NCI-H146 treated with DMSO at 0.1 percent for 48 hours (cell line): ENCODE data around the gene KIZ.
A peak's percentile ranks its signal among the peaks of the same experiment; 100 is the strongest.

ENCODE experiments used
- DNase-seq: peaks from one replicate; lab custom pipeline; 2025; ENCODE audit not compliant: unreplicated experiment; lab: John Stamatoyannopoulos, UW

Gene KIZ

DNA sequence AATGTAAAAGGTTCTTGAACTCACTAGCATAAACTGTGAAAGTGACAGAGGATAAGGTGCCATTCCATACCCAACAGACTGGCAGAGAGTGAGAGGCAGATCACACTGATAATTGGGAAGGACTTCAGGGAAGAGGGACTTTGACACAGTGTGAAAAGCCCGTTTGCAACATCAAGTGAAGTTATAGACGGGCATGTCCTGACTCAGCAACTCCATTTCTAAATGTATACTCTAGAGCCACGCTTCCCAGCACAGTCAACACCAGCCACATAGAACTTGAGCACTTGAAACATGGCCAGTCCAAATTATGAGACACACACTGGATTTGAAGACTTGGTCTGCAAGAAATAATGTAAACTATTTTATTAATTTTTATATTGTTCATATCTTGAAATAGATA is 131.3 kb downstream of the KIZ start:
- no peak for DNase-seq

DNA sequence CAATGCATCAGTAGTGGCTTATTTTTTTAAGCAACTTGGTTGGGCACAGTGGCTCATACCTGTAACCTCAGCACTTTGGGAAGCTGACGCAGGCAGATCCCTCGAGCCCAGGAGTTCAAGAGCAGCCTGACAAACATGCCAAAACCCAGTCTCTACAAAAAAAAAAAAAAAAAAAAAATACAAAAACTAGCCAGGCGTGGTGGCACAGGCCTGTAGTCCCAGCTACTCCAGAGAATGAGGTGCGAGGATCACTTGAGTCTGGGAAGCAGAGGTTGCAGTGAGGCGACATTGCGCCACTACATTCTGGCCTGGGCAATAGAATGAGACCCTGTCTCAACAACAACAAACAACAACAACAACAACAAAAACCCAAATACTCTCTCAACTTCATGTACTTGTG is 132.5 kb downstream of the KIZ start:
- no peak for DNase-seq

DNA sequence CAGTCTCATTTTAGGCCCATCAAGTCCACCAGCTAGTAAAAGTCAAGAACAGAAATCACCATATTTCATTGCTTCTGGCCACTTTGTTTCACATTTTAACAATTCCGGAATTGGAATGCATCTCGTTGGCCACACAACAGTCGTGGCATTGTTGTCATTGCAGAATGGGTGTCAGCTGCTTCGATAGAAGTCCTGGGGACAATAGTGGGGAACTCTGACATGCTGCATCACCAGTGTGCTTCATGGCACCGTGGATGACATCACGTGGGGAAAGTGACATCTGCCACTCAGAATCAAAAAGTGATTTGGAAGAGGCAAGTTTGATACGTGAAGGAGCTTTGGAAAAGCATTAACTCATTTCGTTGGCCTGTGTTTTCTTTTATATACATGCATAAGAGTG is 133.5 kb downstream of the KIZ start:
- DNase-seq: no peak

DNA sequence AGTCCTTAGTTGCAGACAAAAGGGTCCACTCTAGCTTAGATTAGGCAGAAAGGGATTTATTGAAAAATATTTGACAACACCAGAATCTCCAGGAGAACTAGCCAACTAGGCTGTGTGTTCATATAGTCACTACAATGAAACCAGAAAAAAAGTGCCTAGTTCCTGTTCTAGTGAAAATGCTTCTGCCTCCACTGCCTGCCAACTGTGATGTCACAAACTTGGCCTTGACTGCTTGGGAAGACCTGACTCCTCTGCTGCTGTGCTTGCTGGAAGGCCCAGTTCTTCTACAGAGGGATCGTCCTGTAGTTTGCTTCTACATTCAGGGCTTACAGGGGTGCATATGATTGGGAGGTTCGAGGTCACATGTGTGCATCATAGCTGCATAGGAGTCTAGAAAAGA is 136.9 kb downstream of the KIZ start:
- no peak for DNase-seq

DNA sequence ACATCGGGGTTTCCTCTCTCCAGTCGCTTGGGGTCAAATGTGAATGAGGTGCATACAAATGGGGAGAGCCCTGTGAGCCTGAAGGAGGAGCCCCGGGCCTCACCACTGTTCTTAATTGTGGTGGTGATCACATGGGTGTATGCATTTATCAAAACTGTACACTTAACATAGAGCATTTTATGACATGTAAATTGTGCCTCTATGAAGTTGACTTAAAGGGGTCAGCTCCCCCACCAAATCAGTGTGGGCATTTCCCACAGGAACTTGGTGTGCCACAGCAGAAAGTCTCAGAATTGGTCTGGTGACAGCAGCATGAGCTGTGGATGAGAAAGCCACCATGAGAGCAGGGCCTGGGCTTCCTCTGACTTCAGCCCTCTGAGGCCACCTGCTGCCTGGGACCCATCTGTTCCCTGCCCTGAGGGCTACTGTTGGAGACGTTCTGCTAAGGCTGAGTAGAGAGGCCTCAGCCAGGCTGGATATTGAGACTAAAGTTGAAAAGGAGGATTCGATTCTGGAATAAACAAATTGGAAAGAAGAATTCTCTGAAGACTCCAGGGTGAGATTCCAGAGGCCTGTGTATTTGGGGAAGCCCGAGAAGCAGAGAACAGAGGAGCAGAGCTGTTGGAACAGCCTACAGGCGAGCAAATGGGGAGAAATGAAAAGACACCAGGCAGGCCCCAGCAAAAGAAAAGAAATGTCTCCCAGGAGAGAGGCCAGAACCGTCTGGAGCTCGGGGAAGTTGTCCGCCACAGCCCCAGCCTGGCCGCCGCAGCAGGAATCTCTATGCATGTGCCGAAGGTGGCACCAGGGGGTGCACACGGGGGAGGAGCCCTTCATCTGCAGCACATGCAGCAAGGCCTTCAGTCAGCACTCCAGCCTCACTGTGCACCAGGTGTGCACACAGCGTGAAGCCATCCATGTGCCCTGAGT is 139.6 kb downstream of the KIZ start:
- peak; percentile 90 for DNase-seq

DNA sequence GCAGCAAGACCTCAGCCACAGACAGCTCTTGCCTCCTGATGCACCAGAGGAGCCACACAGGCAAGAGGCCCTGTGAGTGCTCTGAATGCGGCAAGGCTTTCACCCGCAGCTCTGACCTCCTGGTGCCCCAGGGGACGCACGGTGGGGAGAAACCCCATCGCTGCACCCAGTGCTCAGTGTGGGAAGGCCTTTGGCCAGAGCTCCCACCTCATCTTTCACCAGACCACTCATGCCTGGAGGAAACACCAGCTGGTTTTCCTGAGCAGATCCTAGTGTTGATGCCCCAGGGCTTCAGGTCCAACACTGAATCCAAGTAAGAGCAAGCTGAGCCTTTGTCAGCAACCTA is 140.3 kb downstream of the KIZ start:
- peak; percentile 80 for DNase-seq

DNA sequence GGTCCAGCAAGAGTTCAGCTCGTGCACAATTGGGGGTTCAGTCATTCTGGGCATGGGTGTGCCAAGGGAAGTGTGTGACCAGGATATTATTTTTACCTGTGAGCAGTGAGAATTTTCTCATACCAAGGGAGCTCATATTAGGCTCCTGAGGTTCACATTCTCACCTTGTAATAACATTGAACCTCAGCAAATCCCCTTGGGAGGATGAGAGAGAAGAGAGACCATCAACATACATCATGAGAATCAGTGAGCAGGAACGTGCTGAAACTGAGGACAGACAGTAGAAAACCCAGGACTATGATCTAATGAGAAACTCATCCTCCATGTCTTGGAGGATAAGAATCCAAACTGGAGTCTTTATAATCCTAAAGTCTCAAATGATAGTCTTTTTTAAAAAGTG is 143.9 kb downstream of the KIZ start:
- no peak for DNase-seq

DNA sequence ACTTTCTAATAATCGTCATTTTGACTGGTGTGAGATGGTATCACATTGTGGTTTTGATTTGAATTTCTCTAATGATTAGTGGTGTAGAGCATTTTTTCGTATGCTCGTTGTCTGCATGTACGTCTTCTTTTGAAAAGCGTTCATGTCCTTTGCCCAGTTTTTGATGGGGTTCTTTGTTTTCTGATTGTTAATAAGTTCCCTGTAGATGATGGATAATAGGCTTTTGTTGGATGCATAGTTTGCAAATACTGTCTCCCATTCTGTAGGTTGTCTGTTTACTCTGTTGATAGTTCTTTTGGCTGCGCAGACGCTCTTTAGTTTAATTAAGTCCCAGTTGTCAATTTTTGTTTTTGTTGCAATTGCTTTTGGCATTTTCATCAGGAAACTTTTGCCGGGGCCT is 144.9 kb downstream of the KIZ start:
- peak; percentile 53 for DNase-seq

DNA sequence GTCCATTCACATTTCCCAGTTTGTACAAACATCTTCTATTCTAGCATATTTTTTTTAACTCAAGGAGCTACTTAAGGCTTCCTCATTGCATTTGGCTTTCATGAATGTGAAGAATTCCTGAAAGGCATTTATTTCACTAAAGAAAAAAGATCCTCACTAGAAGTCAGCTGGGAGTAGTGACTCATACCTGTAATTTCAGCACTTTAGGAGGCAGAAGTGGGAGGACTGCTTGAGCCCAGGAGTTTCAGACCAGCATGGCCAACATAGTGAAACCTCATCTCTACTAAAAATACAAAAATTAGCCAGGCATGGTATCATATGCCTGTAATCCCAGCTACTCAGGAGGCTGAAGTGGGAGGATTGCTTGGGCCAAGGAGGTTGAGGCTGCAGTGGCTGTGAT is 146.4 kb downstream of the KIZ start:
- no peak for DNase-seq

DNA sequence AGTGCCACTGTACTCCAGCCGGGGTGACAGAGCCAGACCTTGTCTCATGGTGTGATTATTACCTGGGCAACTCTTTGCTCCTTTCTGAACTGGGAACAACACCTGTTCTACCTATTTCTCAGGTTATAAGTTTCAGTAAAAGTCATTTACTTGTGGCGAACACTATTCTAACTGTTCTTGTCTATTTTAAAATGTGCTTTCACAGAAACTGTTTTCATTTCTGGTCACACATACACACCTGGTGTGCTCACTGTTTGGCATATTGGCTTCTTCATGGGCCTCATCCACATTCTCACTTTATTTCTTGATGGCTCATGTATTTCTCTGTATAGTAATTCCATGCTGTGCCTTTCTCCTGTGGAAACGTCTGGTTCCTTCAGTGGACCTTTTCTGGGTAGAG is 146.8 kb downstream of the KIZ start:
- DNase-seq: no peak

DNA sequence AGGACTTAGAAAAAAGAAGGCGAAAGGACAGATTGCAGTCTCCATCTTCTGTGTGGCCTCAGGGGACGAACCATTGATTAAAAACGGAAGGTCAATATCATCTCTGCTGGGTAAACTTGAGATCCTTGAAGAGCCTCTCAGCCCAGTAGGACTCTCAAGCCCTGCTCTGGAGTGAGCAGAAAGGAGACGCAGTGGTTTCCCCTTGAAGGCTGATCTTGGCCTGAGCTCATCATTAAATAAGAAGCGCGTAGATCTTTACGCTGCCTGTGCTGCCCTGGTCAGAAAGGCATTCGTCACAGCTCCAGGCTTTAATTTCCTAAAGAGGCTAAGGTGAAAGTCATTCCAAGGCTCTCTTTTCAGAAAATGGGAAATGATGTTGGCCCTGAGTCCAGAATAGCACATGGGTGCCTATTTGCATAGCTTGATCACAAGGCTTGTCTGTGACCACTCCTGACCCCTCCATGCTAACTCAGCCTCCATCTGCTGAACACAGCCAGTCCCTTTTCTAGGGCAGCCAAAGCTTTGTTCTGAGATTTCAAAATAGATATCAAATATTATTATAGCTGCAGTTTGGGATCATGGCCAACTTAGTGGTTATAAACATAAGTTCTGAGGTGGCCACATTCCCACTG is 148.0 kb downstream of the KIZ start:
- no peak for DNase-seq

DNA sequence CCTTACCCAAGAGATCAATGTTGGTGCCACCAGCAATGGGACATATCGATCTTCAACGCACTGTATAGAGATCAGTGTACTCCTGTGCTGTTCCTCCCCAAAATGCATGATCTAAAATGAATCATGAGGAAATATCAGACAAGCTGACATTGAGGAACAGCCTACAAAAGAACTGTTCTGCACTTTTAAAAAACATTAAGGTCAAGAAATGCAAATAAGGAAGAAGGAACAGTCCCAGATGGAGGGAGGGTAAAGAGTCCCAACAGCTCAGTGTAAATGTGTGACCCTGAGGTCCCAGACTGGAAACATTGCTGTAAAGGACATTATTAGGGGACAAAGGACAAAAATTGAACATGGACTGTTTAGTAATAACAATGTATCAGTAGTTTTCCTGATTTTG is 152.9 kb downstream of the KIZ start:
- DNase-seq: no peak

DNA sequence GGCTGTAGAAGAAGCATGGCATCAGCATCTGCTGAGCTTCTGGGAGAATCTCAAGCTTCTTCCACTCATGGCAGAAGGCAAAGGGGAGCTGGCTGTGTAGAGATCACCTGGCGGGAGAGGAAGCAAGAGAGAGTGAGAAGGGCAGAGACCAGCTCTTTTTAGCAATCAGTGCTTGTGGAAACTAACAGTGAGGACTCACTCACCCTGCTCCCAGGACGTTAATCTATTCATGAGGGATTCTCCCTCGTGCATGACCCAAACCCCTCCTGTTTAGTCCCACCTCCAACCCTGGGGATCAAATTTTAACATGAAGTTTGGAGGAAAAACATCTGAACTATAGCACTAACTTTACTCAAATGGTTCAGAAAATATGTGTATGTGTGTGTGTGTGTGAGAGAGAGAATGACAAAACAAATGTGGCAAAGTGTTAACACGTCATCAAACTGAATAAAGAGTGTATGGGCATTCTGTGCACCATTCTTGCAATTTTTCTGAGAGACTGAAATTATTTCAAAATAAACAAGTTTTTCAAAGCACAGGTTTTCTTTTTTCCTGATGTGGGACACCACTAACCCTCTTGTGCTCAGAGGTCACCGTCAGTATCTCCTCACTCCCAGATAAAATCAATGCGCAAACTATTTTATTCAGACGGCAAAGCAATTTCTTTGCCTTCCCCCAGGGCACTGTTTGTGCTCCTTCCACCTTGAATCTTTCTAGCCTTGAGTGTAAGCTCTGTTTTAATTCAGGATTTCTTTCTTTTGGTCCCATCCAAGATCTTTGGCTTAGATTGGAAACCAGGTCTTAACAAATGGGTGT is 154.0 kb downstream of the KIZ start:
- DNase-seq: no peak

DNA sequence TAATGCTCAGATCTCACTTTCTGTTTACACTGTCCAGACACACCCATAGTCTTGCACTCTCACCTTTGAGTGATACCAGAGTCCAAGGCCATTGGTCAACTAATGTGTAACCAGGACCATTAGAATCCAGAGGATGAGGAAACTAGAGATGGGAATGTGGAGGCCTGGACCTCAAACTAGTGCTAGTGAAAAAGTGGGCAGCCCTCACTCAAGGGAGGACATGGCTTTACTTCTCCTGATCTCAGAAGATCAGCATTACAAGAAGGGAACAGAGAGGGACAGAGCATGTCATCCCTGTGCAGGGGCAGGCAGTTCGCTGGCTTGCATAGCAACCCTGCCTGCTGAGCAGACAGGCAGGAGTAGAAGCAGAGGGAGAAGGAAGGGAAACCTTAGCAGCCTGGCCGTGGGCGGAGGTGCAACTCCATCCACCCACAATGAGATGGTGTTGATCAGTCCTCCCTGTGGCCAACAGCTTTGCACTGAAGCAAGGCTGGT is 154.7 kb downstream of the KIZ start:
- no peak for DNase-seq

DNA sequence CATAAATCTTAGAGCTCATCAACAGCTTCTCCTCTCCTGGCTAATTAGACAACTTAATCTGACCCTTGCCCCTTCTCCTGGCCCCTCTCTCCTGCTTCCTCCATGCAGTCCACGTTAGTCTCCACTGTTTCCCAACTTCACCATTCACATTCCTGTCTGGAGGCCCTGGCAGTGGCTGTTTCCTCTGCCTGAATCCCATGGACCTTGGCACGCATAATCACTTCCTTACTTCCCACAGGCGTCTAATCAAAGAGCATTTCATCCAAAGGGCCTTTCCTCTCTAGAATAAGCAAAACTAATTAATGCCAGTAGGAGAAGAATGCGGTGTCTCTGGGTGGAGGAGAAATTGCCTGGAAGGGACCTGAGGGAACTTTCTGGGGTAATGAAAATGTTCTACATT is 160.9 kb downstream of the KIZ start:
- DNase-seq: no peak

DNA sequence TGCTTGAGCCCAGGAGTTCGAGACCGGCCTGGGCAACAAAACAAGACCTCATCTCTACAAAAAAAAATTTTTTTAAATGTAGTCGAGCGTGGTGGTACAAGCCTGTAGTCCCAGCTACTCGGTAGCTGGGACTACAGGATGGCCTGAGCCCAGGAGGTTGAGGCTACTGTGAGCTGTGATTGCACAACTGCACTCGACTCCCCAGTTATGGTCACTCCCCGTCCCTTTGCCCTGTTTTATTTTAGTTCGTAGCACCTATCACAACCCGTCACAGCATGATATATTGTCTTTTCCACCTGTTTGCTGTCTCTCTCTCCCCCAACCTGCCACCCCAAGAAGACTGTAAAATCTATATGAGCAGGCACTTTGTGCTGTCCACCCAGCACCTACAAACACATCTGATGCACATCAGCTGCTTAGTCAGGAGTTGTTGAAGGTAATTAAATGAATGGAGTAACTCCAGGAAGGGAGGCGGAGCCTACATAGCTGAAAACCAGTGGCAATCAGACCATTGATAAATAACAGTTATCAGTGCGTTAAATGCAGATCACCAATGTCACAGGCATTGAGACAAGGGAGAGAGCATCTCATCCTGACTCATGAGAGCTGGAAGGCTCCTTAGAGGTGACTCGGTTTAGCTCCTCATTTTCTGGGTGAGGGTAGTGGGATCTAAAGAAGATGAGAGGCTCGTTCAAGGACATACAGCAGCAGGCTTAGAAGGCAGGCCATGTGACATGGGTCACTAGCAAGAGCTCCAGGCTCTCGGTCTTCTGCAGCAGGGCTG is 162.9 kb downstream of the KIZ start:
- DNase-seq: no peak

DNA sequence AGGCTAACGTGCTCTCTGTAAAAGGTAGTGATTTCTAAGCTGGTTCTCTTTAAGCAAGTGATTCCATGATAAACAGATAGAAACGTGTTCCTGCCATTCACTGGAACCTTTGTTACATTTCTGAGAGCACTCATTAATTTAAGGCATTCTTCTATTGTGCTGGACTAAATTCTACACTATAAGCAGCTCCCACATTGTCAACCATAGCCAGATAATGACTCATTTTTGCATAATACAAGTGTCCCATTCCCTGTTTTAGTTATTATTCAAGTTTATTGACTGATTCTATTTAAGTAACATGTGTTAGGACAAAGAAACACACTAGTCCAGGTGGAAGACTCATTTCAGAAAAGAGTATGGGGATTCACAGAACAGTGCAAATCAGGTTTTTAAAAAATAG is 163.8 kb downstream of the KIZ start:
- DNase-seq: no peak

DNA sequence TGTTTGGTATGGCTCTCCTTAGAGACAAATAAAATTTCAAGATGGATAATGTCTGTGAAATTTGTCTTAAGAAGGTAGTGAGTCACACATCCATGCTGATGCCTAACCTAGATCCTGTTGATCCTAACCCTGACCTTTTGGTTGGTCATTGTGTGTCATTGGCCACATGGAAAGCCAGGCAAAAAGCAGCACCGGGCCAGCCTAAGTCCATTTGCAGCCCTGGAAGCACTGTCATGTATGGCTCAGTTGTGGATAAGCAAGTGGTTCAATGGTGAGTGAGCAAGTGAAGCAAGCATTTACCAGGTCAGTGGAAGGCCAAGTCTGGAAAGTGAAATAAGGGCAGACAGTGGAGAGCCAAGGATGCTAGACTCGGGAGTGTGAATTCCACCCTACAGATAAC is 165.1 kb downstream of the KIZ start:
- DNase-seq: no peak

DNA sequence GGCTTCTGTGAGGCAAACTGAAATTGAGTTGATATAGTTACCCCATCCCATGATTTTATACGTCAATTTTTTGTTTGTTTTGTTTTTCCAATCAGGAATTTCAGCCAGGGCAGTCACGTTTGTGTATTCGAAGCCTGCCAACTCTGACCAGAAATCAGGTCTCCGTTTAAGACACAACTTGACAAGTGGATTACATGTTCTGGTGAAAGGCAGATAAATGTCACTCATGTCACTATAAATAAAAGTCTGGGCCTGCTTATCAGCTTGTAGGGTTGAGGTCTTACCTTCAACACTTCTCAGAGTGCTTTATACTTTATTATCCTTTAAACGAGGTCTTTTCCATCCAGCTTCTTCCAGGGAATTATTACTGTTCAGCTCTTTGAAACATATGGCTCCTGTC is 168.9 kb downstream of the KIZ start:
- DNase-seq: no peak
